GM18502 (cell line): ENCODE results near the gene ZDHHC23.

ENCODE experiments used
- ATAC-seq: cut with Tn5 transposase; IDR thresholded peaks from one replicate; pipeline ENCODE4 v1.9.1; 2021; ENCODE audit warnings: mild to moderate bottlenecking; ENCODE audit not compliant: unreplicated experiment, poor library complexity

ZDHHC23 gene, protein sequence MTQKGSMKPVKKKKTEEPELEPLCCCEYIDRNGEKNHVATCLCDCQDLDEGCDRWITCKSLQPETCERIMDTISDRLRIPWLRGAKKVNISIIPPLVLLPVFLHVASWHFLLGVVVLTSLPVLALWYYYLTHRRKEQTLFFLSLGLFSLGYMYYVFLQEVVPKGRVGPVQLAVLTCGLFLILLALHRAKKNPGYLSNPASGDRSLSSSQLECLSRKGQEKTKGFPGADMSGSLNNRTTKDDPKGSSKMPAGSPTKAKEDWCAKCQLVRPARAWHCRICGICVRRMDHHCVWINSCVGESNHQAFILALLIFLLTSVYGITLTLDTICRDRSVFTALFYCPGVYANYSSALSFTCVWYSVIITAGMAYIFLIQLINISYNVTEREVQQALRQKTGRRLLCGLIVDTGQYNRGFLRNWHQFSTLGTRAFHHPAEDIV

GRCh38 chr3:113947372-113948014 is at the start of gene ZDHHC23:
Gene ZDHHC23 (plus strand): TSS chr3:113948013. CDS start chr3:113948803, 790 bp downstream.
- ATAC-seq, result peak; percentile 85

GRCh38 chr3:113898892-113899291 is 48.9 kb upstream of the ZDHHC23 start:
- no peak for ATAC-seq

- ATAC-seq, result no peak
Observed at GRCh38 chr3:113906568-113907140, 41.2 kb upstream of the ZDHHC23 start.

DNA sequence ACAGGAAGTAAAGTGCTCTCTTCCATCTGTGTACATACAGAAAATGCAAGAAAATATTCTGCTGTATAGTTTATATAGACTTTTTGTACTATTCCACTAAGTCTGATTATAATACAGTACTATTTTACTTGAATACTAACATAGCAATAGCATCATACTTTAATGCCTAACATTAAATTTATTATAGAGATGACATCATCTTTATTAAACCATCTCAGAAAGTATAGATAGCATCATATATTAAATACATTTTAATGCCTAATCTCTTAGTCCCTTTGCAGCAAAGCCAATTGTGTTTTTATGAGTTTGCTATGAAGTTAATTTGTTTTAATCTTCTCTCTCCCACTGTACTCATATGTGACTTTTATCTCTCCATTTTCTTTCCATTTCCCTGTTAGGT is 39.7 kb upstream of the ZDHHC23 start:
- ATAC-seq, result no peak

GRCh38 chr3:113910966-113911365 is 36.8 kb upstream of the ZDHHC23 start:
- no peak for ATAC-seq

DNA sequence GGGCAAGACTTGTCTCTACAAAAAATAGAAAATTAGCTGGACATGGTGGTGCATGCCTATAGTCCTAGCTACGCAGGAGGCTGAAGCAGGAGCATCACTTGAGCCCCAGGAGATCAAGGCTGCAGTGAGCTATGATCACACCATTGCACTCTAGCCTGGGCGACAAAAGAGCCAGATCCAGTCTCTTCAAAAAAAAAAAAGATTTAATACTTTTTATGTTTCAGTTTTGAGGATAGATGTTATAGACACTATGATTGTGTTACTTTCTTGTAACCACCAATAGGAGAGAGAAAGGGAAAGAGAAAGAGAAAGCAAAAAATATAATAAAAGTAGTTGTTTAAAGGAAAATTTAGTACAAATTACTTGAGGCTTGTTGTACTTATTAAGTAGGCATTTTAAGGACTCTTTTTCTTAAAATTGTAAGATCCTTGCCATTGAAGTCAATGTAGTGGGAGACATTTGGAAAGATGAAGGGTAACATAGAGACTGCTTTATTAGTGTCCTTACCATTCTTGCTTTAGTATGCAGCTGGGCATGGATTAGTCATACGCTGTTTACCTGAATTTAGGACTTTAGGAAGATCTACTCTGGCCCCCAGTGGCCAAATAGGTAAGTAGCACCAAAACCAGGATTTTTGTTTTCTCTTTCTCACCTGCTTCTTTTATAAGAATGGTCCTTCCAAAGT is 35.1 kb upstream of the ZDHHC23 start:
- peak; percentile 96 for ATAC-seq

DNA sequence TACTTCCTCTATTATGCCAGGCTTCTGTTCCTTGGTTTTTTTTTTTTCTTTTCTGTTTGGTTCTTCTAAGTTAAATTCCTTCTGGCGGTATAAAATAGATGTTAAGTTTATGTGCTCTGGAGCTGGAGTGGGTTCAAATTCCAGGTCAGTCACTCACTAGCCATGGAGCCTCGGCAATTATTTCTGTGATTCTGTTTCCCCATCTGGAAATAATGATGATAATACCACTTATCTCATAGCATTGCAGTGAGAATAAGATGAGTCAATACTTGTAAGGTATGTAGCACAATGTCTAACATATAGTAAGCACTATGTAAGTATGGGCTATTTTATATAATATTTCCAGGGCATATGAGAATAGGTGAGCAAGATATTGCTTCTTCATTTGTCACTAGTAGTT is 33.2 kb upstream of the ZDHHC23 start:
- no peak for ATAC-seq

DNA sequence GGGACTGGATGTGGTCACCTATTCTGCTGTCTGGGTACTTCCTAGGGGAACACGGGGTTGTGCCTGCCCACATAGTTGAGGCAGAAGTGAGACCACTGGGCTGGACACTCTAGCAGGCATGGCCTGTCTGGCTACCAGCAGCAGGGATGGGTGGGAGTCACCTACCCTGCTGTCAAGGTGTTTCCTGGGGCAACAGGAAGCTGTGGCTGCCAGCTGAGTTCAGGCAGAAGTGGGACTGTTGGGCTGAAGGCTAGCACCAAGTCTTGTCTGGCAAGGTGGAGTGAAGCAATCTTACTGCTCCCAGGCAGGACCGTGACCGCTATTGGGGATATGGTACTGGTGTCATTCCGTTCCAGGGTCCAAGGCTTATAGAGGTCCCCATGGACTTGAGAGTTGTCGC is 20.3 kb upstream of the ZDHHC23 start:
- ATAC-seq, result no peak

GRCh38 chr3:113946831-113947230 is 982 bp upstream of the ZDHHC23 start:
- ATAC-seq, result no peak

- ATAC-seq, result peak; percentile 48
Observed at GRCh38 chr3:113948015-113948917, 453 bp downstream of the ZDHHC23 start.

DNA sequence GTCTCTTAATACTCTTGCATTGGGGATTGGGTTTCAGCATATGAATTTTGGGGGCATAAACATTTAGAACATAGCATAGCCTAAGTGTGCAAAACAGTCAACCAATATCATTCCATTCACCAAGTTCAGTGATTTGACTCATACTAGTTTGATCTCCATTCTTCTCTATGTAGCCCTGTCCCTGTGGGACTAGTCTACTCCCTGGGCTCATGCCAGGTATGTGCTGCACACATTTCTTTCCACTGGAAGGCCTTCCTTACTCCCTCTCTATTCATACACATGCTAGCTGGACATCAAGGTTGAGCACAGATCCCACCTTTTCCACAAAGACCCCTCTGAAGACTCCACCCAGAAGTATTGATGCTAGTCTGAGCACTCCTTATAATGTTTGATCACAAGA is 5.1 kb downstream of the ZDHHC23 start:
- no peak for ATAC-seq

GRCh38 chr3:113953677-113954076 is 5.9 kb downstream of the ZDHHC23 start:
- ATAC-seq, result no peak

DNA sequence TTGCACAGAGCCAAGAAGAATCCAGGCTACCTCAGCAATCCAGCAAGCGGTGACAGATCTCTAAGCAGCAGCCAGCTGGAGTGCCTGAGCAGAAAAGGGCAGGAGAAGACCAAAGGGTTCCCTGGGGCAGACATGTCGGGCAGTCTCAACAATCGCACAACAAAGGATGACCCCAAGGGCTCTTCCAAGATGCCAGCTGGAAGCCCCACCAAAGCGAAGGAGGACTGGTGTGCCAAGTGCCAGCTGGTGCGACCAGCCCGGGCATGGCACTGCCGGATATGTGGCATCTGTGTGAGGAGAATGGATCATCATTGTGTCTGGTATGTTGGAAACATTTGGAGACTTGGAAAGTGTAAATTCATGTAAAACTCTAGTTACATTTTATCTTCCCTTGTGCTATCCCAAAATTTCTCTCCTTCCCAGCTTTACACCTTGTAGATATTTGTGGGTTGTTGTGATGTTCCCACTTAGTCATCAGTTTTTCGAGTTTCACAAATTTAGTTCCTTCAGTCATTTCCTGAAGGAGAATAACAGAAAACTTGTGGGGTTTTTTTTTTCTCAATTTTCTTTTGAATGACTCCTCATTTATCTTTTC is 6.4 kb downstream of the ZDHHC23 start:
- ATAC-seq, result no peak

DNA sequence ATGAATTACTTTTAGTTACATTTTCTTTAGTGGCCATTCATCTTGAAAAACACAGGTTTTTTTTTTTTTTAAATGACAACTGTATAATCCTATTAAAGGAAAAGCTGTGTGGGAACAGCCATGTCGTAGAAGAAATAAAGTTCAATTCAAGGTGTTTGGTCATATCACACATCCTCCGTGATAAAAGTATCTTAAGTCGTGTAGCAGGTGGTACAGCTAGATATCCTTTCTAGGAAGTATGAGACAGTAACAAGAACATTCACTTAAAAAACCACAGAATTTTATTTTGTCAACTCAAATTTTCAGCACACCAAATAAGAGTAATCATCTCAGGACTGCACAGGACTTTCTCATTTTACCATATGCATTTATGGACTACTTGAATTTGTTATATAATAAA is 16.1 kb downstream of the ZDHHC23 start:
- ATAC-seq, result no peak

DNA sequence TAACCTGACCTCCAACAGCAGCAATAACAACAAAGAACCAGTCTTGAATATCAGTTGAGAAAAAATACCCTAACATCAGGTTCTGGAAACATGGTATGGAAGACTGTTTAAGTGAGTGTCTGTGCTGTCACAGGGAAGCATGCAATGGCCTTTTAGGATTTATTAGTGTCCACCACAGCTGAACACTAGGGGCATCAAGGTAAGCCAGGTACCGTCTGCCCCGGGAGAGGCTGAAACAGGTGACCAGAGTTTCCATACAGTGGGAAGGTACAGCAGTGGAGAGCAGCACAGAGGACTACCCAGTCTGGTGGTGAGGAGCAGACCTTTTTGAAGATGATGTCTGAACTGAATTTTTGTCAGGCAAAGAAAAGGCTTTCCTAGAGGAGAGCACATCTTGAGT is 18.4 kb downstream of the ZDHHC23 start:
- no peak for ATAC-seq

- ATAC-seq, result no peak
Observed at GRCh38 chr3:113968986-113969385, 21.2 kb downstream of the ZDHHC23 start.

DNA sequence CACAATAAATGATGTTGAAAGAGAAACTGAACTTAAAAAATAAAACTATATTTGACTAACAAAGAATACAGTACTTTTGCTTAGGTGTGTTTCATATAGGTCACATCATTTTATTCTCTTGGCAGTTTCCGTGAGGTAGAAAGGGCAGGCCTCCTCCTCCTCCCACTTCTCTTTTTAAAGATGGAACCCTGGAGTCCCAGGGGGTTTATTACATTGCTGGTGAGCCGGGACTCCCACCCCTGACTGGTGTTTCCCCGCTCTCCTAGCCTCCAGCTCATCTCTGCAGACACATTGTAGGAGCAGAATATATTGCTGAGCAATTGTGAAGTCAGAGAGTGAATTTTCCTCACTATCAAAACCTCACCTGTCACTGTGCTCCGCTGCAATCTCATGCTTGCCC is 30.0 kb downstream of the ZDHHC23 start:
- ATAC-seq, result no peak

- no peak for ATAC-seq
Observed at GRCh38 chr3:113979916-113980315, 32.1 kb downstream of the ZDHHC23 start.

DNA sequence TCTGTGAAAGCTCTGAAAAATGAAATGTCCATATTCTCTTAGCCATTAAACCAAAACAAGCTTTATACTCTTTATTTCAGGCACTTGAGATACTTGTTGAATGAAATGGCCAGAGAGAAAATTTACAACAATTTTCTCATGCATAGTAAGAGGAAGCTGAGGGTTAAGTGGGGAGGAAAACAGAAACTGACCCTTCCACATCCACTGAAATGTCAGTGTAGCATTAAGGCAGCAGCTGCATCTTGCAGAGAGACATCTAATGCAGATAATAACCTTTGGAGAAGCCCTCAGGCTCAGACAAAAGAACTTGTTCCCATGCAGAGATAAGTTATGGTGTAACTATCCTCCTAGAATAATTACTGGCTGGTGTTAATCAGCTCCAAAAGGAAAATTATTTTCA is 34.0 kb downstream of the ZDHHC23 start:
- no peak for ATAC-seq

- no peak for ATAC-seq
Observed at GRCh38 chr3:113983544-113983943, 35.7 kb downstream of the ZDHHC23 start.
